ENCODE measurements around the gene VRK1. TPM values are rescaled to one million over a fixed set of nuclear protein-coding genes. Genes with fewer than 3 reads are reported as not detected.

The VRK1 gene
- total RNA-seq, 1 experiment from 2014 or later = 26.5 TPM

DNA sequence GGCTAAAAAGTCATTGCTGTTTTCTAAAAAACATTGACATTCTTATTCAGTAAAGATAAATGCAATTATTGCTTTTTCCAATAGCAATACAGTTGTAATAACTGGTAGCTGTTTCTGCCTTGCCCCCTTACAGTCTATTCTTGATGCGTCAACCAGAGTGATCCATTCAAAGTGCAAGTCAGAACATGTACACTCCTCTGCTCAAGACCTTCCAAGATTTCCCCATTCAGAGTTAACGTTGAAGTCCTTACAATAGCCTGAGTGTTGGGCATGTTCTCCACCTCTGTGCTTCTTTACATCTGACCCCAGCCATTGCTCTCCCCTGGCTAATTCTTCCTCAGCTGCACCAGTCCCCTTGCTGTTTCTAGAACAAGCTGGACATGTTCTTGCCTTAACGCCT lies 24.3 kb downstream of the VRK1 start:
- intact Hi-C loops (cut with micrococcal nuclease; ENCODE audit: unreplicated experiment) = no loop called here
- DNase-seq (ENCODE audit: low read depth, low spot score) (no peak), ATAC-seq (no peak)
- BruUV-seq (replicated peaks) = no TSS peak
- ChIA-PET POLR2A (no interaction called here), CTCF (no interaction called here)
- in situ Hi-C loops (cut with HindIII; ENCODE audit: low pct_unique_long_range_greater_than_20kb, low sequenced_read_pairs) = no loop called here
- H3K27me3 ChIP-seq (ENCODE audit: control insufficient read depth, insufficient read depth, low read length) = no peaks in the 10 kb centered on the region
- H3K27ac ChIP-seq (ENCODE audit: low read length) = no peak overlapping the region
- H3K9me3 ChIP-seq (ENCODE audit: control insufficient read depth, insufficient read depth, low read depth, low read length) = no peaks in the 10 kb centered on the region
- no peak overlapping the region for H3K4me3 ChIP-seq (ENCODE audit: low read depth in 2 of 2, low read length in 2 of 2)
- no peaks in the 10 kb centered on the region for H3K4me1 ChIP-seq (ENCODE audit: control insufficient read depth, insufficient read depth, low read length)
- TF ChIP-seq, protein P1, sequence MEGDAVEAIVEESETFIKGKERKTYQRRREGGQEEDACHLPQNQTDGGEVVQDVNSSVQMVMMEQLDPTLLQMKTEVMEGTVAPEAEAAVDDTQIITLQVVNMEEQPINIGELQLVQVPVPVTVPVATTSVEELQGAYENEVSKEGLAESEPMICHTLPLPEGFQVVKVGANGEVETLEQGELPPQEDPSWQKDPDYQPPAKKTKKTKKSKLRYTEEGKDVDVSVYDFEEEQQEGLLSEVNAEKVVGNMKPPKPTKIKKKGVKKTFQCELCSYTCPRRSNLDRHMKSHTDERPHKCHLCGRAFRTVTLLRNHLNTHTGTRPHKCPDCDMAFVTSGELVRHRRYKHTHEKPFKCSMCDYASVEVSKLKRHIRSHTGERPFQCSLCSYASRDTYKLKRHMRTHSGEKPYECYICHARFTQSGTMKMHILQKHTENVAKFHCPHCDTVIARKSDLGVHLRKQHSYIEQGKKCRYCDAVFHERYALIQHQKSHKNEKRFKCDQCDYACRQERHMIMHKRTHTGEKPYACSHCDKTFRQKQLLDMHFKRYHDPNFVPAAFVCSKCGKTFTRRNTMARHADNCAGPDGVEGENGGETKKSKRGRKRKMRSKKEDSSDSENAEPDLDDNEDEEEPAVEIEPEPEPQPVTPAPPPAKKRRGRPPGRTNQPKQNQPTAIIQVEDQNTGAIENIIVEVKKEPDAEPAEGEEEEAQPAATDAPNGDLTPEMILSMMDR (IDR thresholded peaks at IDR 0.05) = no peak
- TF ChIP-seq SIN3A (IDR thresholded peaks at IDR 0.05; ENCODE audit: borderline replicate concordance, insufficient read depth, low read depth, low read length) (no peak), TCF7L2 (IDR thresholded peaks at IDR 0.05; ENCODE audit: low read depth, low read length) (no peak), POLR2AphosphoS5 (IDR thresholded peaks at IDR 0.05; ENCODE audit: low read depth, low read length) (no peak)
- TF ChIP-seq, protein P2, sequence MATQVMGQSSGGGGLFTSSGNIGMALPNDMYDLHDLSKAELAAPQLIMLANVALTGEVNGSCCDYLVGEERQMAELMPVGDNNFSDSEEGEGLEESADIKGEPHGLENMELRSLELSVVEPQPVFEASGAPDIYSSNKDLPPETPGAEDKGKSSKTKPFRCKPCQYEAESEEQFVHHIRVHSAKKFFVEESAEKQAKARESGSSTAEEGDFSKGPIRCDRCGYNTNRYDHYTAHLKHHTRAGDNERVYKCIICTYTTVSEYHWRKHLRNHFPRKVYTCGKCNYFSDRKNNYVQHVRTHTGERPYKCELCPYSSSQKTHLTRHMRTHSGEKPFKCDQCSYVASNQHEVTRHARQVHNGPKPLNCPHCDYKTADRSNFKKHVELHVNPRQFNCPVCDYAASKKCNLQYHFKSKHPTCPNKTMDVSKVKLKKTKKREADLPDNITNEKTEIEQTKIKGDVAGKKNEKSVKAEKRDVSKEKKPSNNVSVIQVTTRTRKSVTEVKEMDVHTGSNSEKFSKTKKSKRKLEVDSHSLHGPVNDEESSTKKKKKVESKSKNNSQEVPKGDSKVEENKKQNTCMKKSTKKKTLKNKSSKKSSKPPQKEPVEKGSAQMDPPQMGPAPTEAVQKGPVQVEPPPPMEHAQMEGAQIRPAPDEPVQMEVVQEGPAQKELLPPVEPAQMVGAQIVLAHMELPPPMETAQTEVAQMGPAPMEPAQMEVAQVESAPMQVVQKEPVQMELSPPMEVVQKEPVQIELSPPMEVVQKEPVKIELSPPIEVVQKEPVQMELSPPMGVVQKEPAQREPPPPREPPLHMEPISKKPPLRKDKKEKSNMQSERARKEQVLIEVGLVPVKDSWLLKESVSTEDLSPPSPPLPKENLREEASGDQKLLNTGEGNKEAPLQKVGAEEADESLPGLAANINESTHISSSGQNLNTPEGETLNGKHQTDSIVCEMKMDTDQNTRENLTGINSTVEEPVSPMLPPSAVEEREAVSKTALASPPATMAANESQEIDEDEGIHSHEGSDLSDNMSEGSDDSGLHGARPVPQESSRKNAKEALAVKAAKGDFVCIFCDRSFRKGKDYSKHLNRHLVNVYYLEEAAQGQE (IDR thresholded peaks at IDR 0.05; ENCODE audit: insufficient read depth in 1 of 2, low read depth in 2 of 2, low read length in 1 of 2) = no peak
- H3K36me3 ChIP-seq (ENCODE audit: control insufficient read depth, insufficient read depth, low read length) = no peaks in the 10 kb centered on the region

DNA sequence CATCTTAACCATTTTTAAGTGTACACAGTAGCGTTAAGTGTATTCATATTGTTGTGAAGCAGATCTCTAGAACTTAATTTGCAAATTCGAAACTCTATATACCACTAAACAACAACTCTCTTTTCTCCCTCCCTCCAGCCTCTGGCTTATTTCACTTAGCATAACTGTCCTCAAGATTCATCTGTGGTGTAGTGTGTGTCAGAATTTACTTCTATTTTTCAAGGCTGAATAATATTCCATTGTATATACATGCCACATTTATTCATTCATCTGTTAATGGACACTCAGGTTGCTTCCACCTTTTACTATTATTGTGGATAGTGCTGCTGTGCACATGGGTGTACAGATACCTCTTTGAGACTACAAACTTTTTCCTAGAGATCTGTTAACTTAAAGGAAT lies 26.5 kb downstream of the VRK1 start:
- Histone ChIP-seq H3K4me1 (ENCODE audit: control insufficient read depth, insufficient read depth, low read length) (no peaks in the 10 kb centered on the region), H3K27me3 (ENCODE audit: control insufficient read depth, insufficient read depth, low read length) (no peaks in the 10 kb centered on the region), H3K9me3 (ENCODE audit: control insufficient read depth, insufficient read depth, low read depth, low read length) (no peaks in the 10 kb centered on the region), H3K36me3 (ENCODE audit: control insufficient read depth, insufficient read depth, low read length) (no peaks in the 10 kb centered on the region), H3K4me3 (ENCODE audit: low read depth in 2 of 2, low read length in 2 of 2) (no peak overlapping the region), H3K27ac (ENCODE audit: low read length) (no peak overlapping the region)
- intact Hi-C loops (cut with micrococcal nuclease; ENCODE audit: unreplicated experiment) = no loop called here
- ATAC-seq (no peak), DNase-seq (ENCODE audit: low read depth, low spot score) (no peak)
- no peak for TF ChIP-seq TCF7L2 (IDR thresholded peaks at IDR 0.05; ENCODE audit: low read depth, low read length)
- TF ChIP-seq, protein P1 (IDR thresholded peaks at IDR 0.05) = no peak
- TF ChIP-seq POLR2AphosphoS5 (IDR thresholded peaks at IDR 0.05; ENCODE audit: low read depth, low read length) = no peak
- no peak for TF ChIP-seq SIN3A (IDR thresholded peaks at IDR 0.05; ENCODE audit: borderline replicate concordance, insufficient read depth, low read depth, low read length)
- TF ChIP-seq, protein P2 (IDR thresholded peaks at IDR 0.05; ENCODE audit: insufficient read depth in 1 of 2, low read depth in 2 of 2, low read length in 1 of 2) = no peak
- ChIA-PET POLR2A (no interaction called here), CTCF (interaction anchor here (0.6 kb wide), 1 partner anchor 47 kb away, joined by 3 read pairs; no protein-coding TSS in a partner anchor)
- BruUV-seq (replicated peaks) = no TSS peak
- in situ Hi-C loops (cut with HindIII; ENCODE audit: low pct_unique_long_range_greater_than_20kb, low sequenced_read_pairs) = no loop called here

Data from Panc1 (cell line).